Measurements from ENCODE around the gene GRID1. TPM values are rescaled to one million over a fixed set of nuclear protein-coding genes. Genes with fewer than 3 reads are reported as not detected.

Gene GRID1
- total RNA-seq, 1 donor from 2014 or later: 9.2 TPM

DNA sequence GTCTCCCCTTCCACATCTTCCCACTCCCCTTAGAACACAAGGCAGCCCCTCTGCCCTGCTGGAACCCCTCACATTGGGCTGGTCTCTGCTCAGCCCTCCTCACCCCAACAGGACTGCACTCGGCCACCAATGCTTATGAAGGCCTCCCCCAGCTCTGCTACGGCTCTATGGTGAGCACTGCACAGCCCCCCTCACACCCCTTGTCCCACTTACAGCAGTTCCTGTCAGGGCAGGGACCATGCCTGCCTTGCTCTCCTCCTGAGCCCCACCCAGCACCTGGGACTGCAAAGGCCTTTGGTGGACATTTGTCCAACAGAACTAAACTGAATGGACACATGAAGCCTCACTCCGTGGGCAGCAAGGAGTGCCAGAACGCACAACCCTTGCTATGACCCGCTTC is 171.9 kb downstream of the GRID1 start:
- H3K27ac Mint-ChIP-seq: no peak overlapping the region
- H3K36me3 Mint-ChIP-seq: no peaks in the 10 kb centered on the region
- TF ChIP-seq, protein P1, sequence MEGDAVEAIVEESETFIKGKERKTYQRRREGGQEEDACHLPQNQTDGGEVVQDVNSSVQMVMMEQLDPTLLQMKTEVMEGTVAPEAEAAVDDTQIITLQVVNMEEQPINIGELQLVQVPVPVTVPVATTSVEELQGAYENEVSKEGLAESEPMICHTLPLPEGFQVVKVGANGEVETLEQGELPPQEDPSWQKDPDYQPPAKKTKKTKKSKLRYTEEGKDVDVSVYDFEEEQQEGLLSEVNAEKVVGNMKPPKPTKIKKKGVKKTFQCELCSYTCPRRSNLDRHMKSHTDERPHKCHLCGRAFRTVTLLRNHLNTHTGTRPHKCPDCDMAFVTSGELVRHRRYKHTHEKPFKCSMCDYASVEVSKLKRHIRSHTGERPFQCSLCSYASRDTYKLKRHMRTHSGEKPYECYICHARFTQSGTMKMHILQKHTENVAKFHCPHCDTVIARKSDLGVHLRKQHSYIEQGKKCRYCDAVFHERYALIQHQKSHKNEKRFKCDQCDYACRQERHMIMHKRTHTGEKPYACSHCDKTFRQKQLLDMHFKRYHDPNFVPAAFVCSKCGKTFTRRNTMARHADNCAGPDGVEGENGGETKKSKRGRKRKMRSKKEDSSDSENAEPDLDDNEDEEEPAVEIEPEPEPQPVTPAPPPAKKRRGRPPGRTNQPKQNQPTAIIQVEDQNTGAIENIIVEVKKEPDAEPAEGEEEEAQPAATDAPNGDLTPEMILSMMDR (conservative IDR thresholded peaks at IDR 0.05): no peak
- H3K4me3 Mint-ChIP-seq: no peak overlapping the region
- DNase-seq (ENCODE audit: extremely low spot score, unreplicated experiment): no peak
- H3K4me1 Mint-ChIP-seq (ENCODE audit: unreplicated experiment): no peaks in the 10 kb centered on the region
- H3K27me3 Mint-ChIP-seq: peaks cover 27% of the 10 kb centered on the region
- H3K9me3 Mint-ChIP-seq: no peaks in the 10 kb centered on the region

DNA sequence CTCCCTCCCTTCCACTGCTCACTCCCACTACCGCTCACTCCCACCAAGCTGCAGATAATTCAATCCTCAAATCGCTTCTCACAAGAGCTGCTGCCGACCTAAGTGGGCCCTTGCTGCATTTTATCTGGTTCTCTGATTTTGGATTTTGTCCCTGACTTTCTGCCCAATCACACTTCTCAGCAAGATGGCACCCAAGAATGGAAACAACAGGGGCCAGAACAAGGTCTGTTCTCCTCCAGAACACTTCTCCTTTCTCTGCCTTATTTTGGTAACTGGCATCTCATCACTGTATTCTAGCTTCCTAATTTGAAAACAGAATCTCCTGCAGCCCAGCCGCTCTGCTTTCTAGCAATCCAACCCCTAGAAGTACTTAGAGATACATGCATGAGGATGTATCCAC is 172.8 kb downstream of the GRID1 start:
- H3K4me1 Mint-ChIP-seq (ENCODE audit: unreplicated experiment): no peaks in the 10 kb centered on the region
- no peak for DNase-seq (ENCODE audit: extremely low spot score, unreplicated experiment)
- H3K27me3 Mint-ChIP-seq: peaks cover 32% of the 10 kb centered on the region
- H3K27ac Mint-ChIP-seq: no peak overlapping the region
- no peaks in the 10 kb centered on the region for H3K36me3 Mint-ChIP-seq
- no peak overlapping the region for H3K4me3 Mint-ChIP-seq
- TF ChIP-seq, protein P1 (conservative IDR thresholded peaks at IDR 0.05): no peak
- no peaks in the 10 kb centered on the region for H3K9me3 Mint-ChIP-seq

GRCh38 chr10:86192691-86193090 is 173.9 kb downstream of the GRID1 start:
- DNase-seq (ENCODE audit: extremely low spot score, unreplicated experiment): no peak
- Mint-ChIP-seq H3K9me3 (no peaks in the 10 kb centered on the region), H3K27ac (no peak overlapping the region), H3K4me3 (no peak overlapping the region), H3K4me1 (ENCODE audit: unreplicated experiment) (no peaks in the 10 kb centered on the region), H3K36me3 (no peaks in the 10 kb centered on the region), H3K27me3 (peaks cover 26% of the 10 kb centered on the region)
- TF ChIP-seq, protein P1 (conservative IDR thresholded peaks at IDR 0.05): no peak

DNA sequence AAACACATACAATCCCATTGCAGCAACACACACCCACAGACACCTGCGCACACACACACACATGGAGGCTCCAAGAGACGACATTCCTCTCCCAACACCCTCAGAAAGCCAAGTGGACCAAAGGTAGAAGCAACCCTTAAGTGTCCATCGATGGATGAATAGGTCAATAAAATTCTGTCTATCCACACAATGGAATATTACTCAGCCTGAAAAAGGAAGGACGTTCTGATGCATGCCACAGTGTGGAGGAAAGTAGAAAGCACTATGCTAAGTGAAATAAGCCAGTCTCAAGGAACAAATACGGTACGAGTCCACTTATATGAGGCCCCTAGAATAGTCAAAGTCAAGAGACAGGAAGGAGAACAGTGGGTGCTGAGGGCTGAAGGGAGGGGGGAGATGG is 174.4 kb downstream of the GRID1 start:
- TF ChIP-seq, protein P1 (conservative IDR thresholded peaks at IDR 0.05): no peak
- no peak overlapping the region for H3K4me3 Mint-ChIP-seq
- peaks cover 22% of the 10 kb centered on the region for H3K27me3 Mint-ChIP-seq
- no peaks in the 10 kb centered on the region for H3K9me3 Mint-ChIP-seq
- no peaks in the 10 kb centered on the region for H3K4me1 Mint-ChIP-seq (ENCODE audit: unreplicated experiment)
- no peaks in the 10 kb centered on the region for H3K36me3 Mint-ChIP-seq
- DNase-seq (ENCODE audit: extremely low spot score, unreplicated experiment): no peak
- H3K27ac Mint-ChIP-seq: no peak overlapping the region

- Mint-ChIP-seq H3K4me3 (no peak overlapping the region), H3K4me1 (ENCODE audit: unreplicated experiment) (no peaks in the 10 kb centered on the region), H3K9me3 (no peaks in the 10 kb centered on the region), H3K27ac (no peak overlapping the region), H3K27me3 (peaks cover 17% of the 10 kb centered on the region), H3K36me3 (no peaks in the 10 kb centered on the region)
- TF ChIP-seq, protein P1 (conservative IDR thresholded peaks at IDR 0.05): no peak
- no peak for DNase-seq (ENCODE audit: extremely low spot score, unreplicated experiment)
Measured at GRCh38 chr10:86191686-86192085, 174.9 kb downstream of the GRID1 start.

DNA sequence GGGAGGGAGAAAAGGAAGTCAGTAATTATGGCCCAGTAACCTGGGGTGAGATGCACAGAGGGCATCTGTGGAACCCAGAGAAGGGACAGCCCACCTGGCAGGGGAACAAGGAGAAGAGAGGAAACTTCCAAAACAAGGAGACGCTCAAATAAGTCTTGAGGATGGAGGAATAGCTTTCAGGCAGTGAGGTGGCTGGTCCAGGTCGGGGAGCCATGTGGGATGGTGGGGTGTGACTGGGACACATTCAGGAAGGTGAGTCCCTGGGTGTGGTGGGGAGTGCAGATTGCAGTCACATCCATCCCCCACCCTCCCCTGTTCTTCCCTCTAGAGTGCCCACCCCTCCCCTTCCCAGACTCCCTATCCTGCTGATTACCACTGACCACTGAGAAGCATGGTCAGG is 175.4 kb downstream of the GRID1 start:
- no peak for DNase-seq (ENCODE audit: extremely low spot score, unreplicated experiment)
- Mint-ChIP-seq H3K27ac (no peak overlapping the region), H3K36me3 (no peaks in the 10 kb centered on the region), H3K4me1 (ENCODE audit: unreplicated experiment) (no peaks in the 10 kb centered on the region), H3K9me3 (no peaks in the 10 kb centered on the region), H3K4me3 (no peak overlapping the region), H3K27me3 (peaks cover 15% of the 10 kb centered on the region)
- TF ChIP-seq, protein P1 (conservative IDR thresholded peaks at IDR 0.05): no peak

All from type B pancreatic cell (in vitro differentiated cells).